ENCODE measurements around the gene LRRC3B. TPM values are rescaled to one million over a fixed set of nuclear protein-coding genes. Genes with fewer than 3 reads are reported as not detected.

The LRRC3B gene
- total and polyA plus RNA-seq, 7 donors: under 0.01 to 1.1 (median 0.41) TPM; not detected in 2

- no peak overlapping the region for H3K4me3 ChIP-seq
- TF ChIP-seq POLR2AphosphoS5 (IDR thresholded peaks at IDR 0.05): no peak
- TF ChIP-seq POLR2A (IDR thresholded peaks at IDR 0.05): no peak
- no peak for TF ChIP-seq CTCF (IDR thresholded peaks at IDR 0.05)
- no peak for TF ChIP-seq EP300 (IDR thresholded peaks at IDR 0.05)
- no peaks in the 10 kb centered on the region for H3K27me3 ChIP-seq
- no peak overlapping the region for H3K27ac ChIP-seq
- no peaks in the 10 kb centered on the region for H3K9me3 ChIP-seq
- H3K4me1 ChIP-seq: no peaks in the 10 kb centered on the region
- intact Hi-C loops (cut with DNase I): no loop called here
- 88 to 97% methylated on average over 2 of the region's 2 CpGs for whole genome bisulfite sequencing, 2 donors
- no peak for DNase-seq
- H3K36me3 ChIP-seq: no peaks in the 10 kb centered on the region
Measured at GRCh38 chr3:26638113-26638512, 15.5 kb downstream of the LRRC3B start.

- no peak overlapping the region for H3K4me3 ChIP-seq
- no peak for DNase-seq
- intact Hi-C loops (cut with DNase I): no loop called here
- TF ChIP-seq EP300 (IDR thresholded peaks at IDR 0.05) (no peak), POLR2AphosphoS5 (IDR thresholded peaks at IDR 0.05) (no peak), CTCF (IDR thresholded peaks at IDR 0.05) (no peak), POLR2A (IDR thresholded peaks at IDR 0.05) (no peak)
- H3K9me3 ChIP-seq: no peaks in the 10 kb centered on the region
- no peaks in the 10 kb centered on the region for H3K27me3 ChIP-seq
- no peak overlapping the region for H3K27ac ChIP-seq
- no peaks in the 10 kb centered on the region for H3K36me3 ChIP-seq
- WGBS, 2 donors: 92 to 93% methylated on average over 2 of the region's 2 CpGs
- no peaks in the 10 kb centered on the region for H3K4me1 ChIP-seq
Measured at GRCh38 chr3:26639339-26639738, 16.8 kb downstream of the LRRC3B start.

GRCh38 chr3:26647078-26647477, 24.5 kb downstream of the LRRC3B start:
- Histone ChIP-seq H3K9me3 (no peaks in the 10 kb centered on the region), H3K27ac (no peak overlapping the region), H3K4me3 (no peak overlapping the region), H3K36me3 (no peaks in the 10 kb centered on the region), H3K4me1 (peaks cover 0 to 2% (median 0%) of the 10 kb centered on the region in 4 donors), H3K27me3 (no peaks in the 10 kb centered on the region)
- 77 to 86% methylated on average over 3 of the region's 3 CpGs for WGBS, 2 donors
- intact Hi-C loops (cut with DNase I): no loop called here
- TF ChIP-seq POLR2A (IDR thresholded peaks at IDR 0.05): no peak
- TF ChIP-seq CTCF (IDR thresholded peaks at IDR 0.05): no peak
- TF ChIP-seq EP300 (IDR thresholded peaks at IDR 0.05): no peak
- TF ChIP-seq POLR2AphosphoS5 (IDR thresholded peaks at IDR 0.05): no peak
- no peak for DNase-seq

- 65 to 83% methylated on average over 2 of the region's 2 CpGs for WGBS, 2 donors
- H3K27me3 ChIP-seq: no peaks in the 10 kb centered on the region
- intact Hi-C loops (cut with DNase I): no loop called here
- DNase-seq: no peak
- no peaks in the 10 kb centered on the region for H3K36me3 ChIP-seq
- H3K4me3 ChIP-seq: no peak overlapping the region
- no peak overlapping the region for H3K27ac ChIP-seq
- TF ChIP-seq EP300 (IDR thresholded peaks at IDR 0.05) (no peak), POLR2A (IDR thresholded peaks at IDR 0.05) (no peak), POLR2AphosphoS5 (IDR thresholded peaks at IDR 0.05) (no peak), CTCF (IDR thresholded peaks at IDR 0.05) (no peak)
- H3K9me3 ChIP-seq: no peaks in the 10 kb centered on the region
- H3K4me1 ChIP-seq: peaks cover 0 to 6% (median 0%) of the 10 kb centered on the region in 4 donors
Measured at GRCh38 chr3:26648461-26648860, 25.9 kb downstream of the LRRC3B start.

GRCh38 chr3:26652164-26652563, 29.6 kb downstream of the LRRC3B start:
- TF ChIP-seq CTCF (IDR thresholded peaks at IDR 0.05) (no peak), EP300 (IDR thresholded peaks at IDR 0.05) (no peak), POLR2A (IDR thresholded peaks at IDR 0.05) (no peak), POLR2AphosphoS5 (IDR thresholded peaks at IDR 0.05) (no peak)
- no peak overlapping the region for H3K4me3 ChIP-seq
- peak; percentile 67 for DNase-seq
- WGBS, 2 donors: 75 to 78% methylated on average over 5 of the region's 5 CpGs
- H3K36me3 ChIP-seq: no peaks in the 10 kb centered on the region
- H3K4me1 ChIP-seq: peaks cover 0 to 6% (median 2%) of the 10 kb centered on the region in 4 donors
- no peaks in the 10 kb centered on the region for H3K9me3 ChIP-seq
- no peaks in the 10 kb centered on the region for H3K27me3 ChIP-seq
- intact Hi-C loops (cut with DNase I): no loop called here
- H3K27ac ChIP-seq: no peak overlapping the region
